Tibial nerve (tissue), 3 donors: ENCODE results near the gene HILPDA.

ENCODE experiments used
- POLR2A ChIP-seq, 2 donors: fragments of 450-650 bp; IDR thresholded peaks; one replicate each; pipeline ENCODE4 v1.6.1; 2017; ENCODE audit warnings: antibody characterized with exemption in 2 of 2, mild to moderate bottlenecking in 2 of 2, moderate library complexity in 2 of 2
- TF ChIP-seq, protein P1 (sequence below), 5 experiments: fragments of 200-600 bp in 3 of 5; fragments of 450-650 bp in 2 of 5; sonication (generic) in 3 of 5; IDR thresholded peaks; one replicate each; pipeline ENCODE4 v1.5.1; 2016 to 2019; ENCODE audit warnings: antibody characterized with exemption in 5 of 5, mild to moderate bottlenecking in 3 of 5, moderate library complexity in 2 of 5

- TF ChIP-seq, protein P1, sequence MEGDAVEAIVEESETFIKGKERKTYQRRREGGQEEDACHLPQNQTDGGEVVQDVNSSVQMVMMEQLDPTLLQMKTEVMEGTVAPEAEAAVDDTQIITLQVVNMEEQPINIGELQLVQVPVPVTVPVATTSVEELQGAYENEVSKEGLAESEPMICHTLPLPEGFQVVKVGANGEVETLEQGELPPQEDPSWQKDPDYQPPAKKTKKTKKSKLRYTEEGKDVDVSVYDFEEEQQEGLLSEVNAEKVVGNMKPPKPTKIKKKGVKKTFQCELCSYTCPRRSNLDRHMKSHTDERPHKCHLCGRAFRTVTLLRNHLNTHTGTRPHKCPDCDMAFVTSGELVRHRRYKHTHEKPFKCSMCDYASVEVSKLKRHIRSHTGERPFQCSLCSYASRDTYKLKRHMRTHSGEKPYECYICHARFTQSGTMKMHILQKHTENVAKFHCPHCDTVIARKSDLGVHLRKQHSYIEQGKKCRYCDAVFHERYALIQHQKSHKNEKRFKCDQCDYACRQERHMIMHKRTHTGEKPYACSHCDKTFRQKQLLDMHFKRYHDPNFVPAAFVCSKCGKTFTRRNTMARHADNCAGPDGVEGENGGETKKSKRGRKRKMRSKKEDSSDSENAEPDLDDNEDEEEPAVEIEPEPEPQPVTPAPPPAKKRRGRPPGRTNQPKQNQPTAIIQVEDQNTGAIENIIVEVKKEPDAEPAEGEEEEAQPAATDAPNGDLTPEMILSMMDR (IDR thresholded peaks at IDR 0.05) = no peak
- no peak for TF ChIP-seq POLR2A (IDR thresholded peaks at IDR 0.05)
These were observed 6.9 kb upstream of the HILPDA start for GRCh38 chr7:128448751-128449302.
